ENCODE data around the gene AVPR1A.
"Not testable (repeated sequence)": the region's sequence is repeated elsewhere in the genome, so short reads cannot be mapped to it uniquely, and the experiment has no call there.

AVPR1A gene

GRCh38 chr12:63150713-63151622 is at the start of gene AVPR1A:
Gene AVPR1A, minus strand, starts transcription at chr12:63151201. Its CDS starts 365 bp downstream, at chr12:63150836.
- DNase-seq (ENCODE audit: low read depth), result no peak

GRCh38 chr12:63196168-63196567 is 45.2 kb upstream of the AVPR1A start:
- no peak for DNase-seq (ENCODE audit: low read depth)

- no peak for DNase-seq (ENCODE audit: low read depth)
Measured at GRCh38 chr12:63179224-63179623, 28.2 kb upstream of the AVPR1A start.

- no peak for DNase-seq (ENCODE audit: low read depth)
Measured at GRCh38 chr12:63170321-63170720, 19.3 kb upstream of the AVPR1A start.

GRCh38 chr12:63167741-63168140 is 16.7 kb upstream of the AVPR1A start:
- DNase-seq (ENCODE audit: low read depth), result not testable (repeated sequence)

GRCh38 chr12:63164911-63165310 is 13.9 kb upstream of the AVPR1A start:
- DNase-seq (ENCODE audit: low read depth), result no peak

- DNase-seq (ENCODE audit: low read depth), result no peak
Measured at GRCh38 chr12:63163541-63163940, 12.5 kb upstream of the AVPR1A start.

GRCh38 chr12:63155375-63155774 is 4.4 kb upstream of the AVPR1A start:
- DNase-seq (ENCODE audit: low read depth), result no peak

GRCh38 chr12:63154560-63154959 is 3.6 kb upstream of the AVPR1A start:
- DNase-seq (ENCODE audit: low read depth), result no peak

- DNase-seq (ENCODE audit: low read depth), result no peak
Measured at GRCh38 chr12:63152321-63152700, 1.3 kb upstream of the AVPR1A start.

- no peak for DNase-seq (ENCODE audit: low read depth)
Measured at GRCh38 chr12:63151623-63152320, 771 bp upstream of the AVPR1A start.

- no peak for DNase-seq (ENCODE audit: low read depth)
Measured at GRCh38 chr12:63149909-63150712, 890 bp downstream of the AVPR1A start.

GRCh38 chr12:63144556-63144955 is 6.4 kb downstream of the AVPR1A start:
- no peak for DNase-seq (ENCODE audit: low read depth)

- no peak for DNase-seq (ENCODE audit: low read depth)
Measured at GRCh38 chr12:63138488-63138887, 12.5 kb downstream of the AVPR1A start.

GRCh38 chr12:63133981-63134380 is 17.0 kb downstream of the AVPR1A start:
- no peak for DNase-seq (ENCODE audit: low read depth)

- DNase-seq (ENCODE audit: low read depth), result no peak
Measured at GRCh38 chr12:63132201-63132600, 18.8 kb downstream of the AVPR1A start.

- no peak for DNase-seq (ENCODE audit: low read depth)
Measured at GRCh38 chr12:63129927-63130326, 21.1 kb downstream of the AVPR1A start.

GRCh38 chr12:63124778-63125177 is 26.2 kb downstream of the AVPR1A start:
- no peak for DNase-seq (ENCODE audit: low read depth)

- DNase-seq (ENCODE audit: low read depth), result no peak
Measured at GRCh38 chr12:63103494-63104131, 47.4 kb downstream of the AVPR1A start.

GRCh38 chr12:63101920-63102319 is 49.1 kb downstream of the AVPR1A start:
- DNase-seq (ENCODE audit: low read depth), result no peak

- DNase-seq (ENCODE audit: low read depth), result no peak
Measured at GRCh38 chr12:63098851-63099250, 52.1 kb downstream of the AVPR1A start.

All from stimulated activated CD8-positive, alpha-beta memory T cell treated with anti-CD3 and anti-CD28 coated beads, Interleukin-15, amount 100 ng/mL, for 24 hours (primary cell).